ENCODE measurements around the gene CDCA7L. TPM values are rescaled to one million over a fixed set of nuclear protein-coding genes. Genes with fewer than 3 reads are reported as not detected.

CDCA7L gene
- total RNA-seq, 4 donors from 2014 or later = 12.6 to 61.7 (median 18.5) TPM

GRCh38 chr7:21953781-21954180 is 8.1 kb upstream of the CDCA7L start:
- no peaks in the 10 kb centered on the region for H3K36me3 ChIP-seq
- H3K4me3 ChIP-seq = no peak overlapping the region
- no peak overlapping the region for H3K27ac ChIP-seq
- TF ChIP-seq POLR2A (IDR thresholded peaks at IDR 0.05) = no peak
- TF ChIP-seq CTCF (IDR thresholded peaks at IDR 0.05) = no peak
- no peak for DNase-seq
- intact Hi-C loops (cut with DNase I; ENCODE audit: low total_unique reads) = no loop called here
- H3K9me3 ChIP-seq = no peaks in the 10 kb centered on the region
- no peaks in the 10 kb centered on the region for H3K4me1 ChIP-seq
- no peaks in the 10 kb centered on the region for H3K27me3 ChIP-seq

- H3K4me1 ChIP-seq = no peaks in the 10 kb centered on the region
- H3K9me3 ChIP-seq = no peaks in the 10 kb centered on the region
- intact Hi-C loops (cut with DNase I; ENCODE audit: low total_unique reads) = no loop called here
- TF ChIP-seq POLR2A (IDR thresholded peaks at IDR 0.05) (no peak), CTCF (IDR thresholded peaks at IDR 0.05) (no peak)
- no peak overlapping the region for H3K4me3 ChIP-seq
- no peak overlapping the region for H3K27ac ChIP-seq
- no peak for DNase-seq
- H3K27me3 ChIP-seq = no peaks in the 10 kb centered on the region
- H3K36me3 ChIP-seq = no peaks in the 10 kb centered on the region
Observed at GRCh38 chr7:21948887-21949540, 3.3 kb upstream of the CDCA7L start.

- intact Hi-C loops (cut with DNase I; ENCODE audit: low total_unique reads) = no loop called here
- no peak for DNase-seq
- H3K9me3 ChIP-seq = no peaks in the 10 kb centered on the region
- no peak overlapping the region for H3K27ac ChIP-seq
- H3K4me3 ChIP-seq = no peak overlapping the region
- H3K4me1 ChIP-seq = no peaks in the 10 kb centered on the region
- no peaks in the 10 kb centered on the region for H3K27me3 ChIP-seq
- TF ChIP-seq POLR2A (IDR thresholded peaks at IDR 0.05) = no peak
- no peak for TF ChIP-seq CTCF (IDR thresholded peaks at IDR 0.05)
- no peaks in the 10 kb centered on the region for H3K36me3 ChIP-seq
Observed at GRCh38 chr7:21948364-21948763, 2.7 kb upstream of the CDCA7L start.

- Histone ChIP-seq H3K27ac (no peak overlapping the region), H3K36me3 (no peaks in the 10 kb centered on the region), H3K9me3 (no peaks in the 10 kb centered on the region), H3K27me3 (no peaks in the 10 kb centered on the region), H3K4me3 (no peak overlapping the region), H3K4me1 (no peaks in the 10 kb centered on the region)
- no peak for DNase-seq
- TF ChIP-seq POLR2A (IDR thresholded peaks at IDR 0.05) = no peak
- TF ChIP-seq CTCF (IDR thresholded peaks at IDR 0.05) = no peak
- intact Hi-C loops (cut with DNase I; ENCODE audit: low total_unique reads) = no loop called here
Observed at GRCh38 chr7:21947946-21948345, 2.2 kb upstream of the CDCA7L start.

GRCh38 chr7:21947056-21947455 is 1.4 kb upstream of the CDCA7L start:
- Histone ChIP-seq H3K27me3 (no peaks in the 10 kb centered on the region), H3K9me3 (no peaks in the 10 kb centered on the region), H3K27ac (no peak overlapping the region), H3K36me3 (no peaks in the 10 kb centered on the region), H3K4me1 (no peaks in the 10 kb centered on the region), H3K4me3 (no peak overlapping the region)
- no peak for TF ChIP-seq CTCF (IDR thresholded peaks at IDR 0.05)
- intact Hi-C loops (cut with DNase I; ENCODE audit: low total_unique reads) = no loop called here
- DNase-seq = no peak
